Medulla oblongata (tissue), 1 donor: ENCODE data around the gene SGTA.
"Not testable (repeated sequence)": the region's sequence is repeated elsewhere in the genome, so short reads cannot be mapped to it uniquely, and the experiment has no call there.

ENCODE experiments used
- DNase-seq: peaks from one replicate; pipeline ENCODE4 v3.0.0-alpha.2; 2015; ENCODE audit errors: extremely low spot score

SGTA gene

GRCh38 chr19:2713170-2713569, 69.9 kb downstream of the SGTA start:
- DNase-seq, result not testable (repeated sequence)

DNA sequence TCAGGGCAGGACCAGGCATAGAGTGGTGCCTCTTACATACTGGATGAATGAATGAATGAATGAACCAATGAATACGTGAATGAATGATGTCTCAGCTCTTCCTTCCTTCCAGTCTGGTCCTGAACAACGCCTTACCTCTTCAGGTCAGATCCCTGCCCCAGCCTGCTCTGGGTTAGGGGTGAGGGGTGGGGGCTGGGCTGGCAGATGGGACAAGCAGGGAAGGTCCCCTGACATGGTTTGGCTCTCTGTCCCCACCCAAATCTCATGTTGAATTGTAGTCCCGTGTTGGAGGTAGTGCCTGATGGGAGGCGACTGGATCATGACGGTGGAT, 71.2 kb downstream of the SGTA start:
- no peak for DNase-seq

- DNase-seq, result no peak
Observed at GRCh38 chr19:2711172-2711874, 71.8 kb downstream of the SGTA start.

GRCh38 chr19:2706251-2706650, 76.8 kb downstream of the SGTA start:
- no peak for DNase-seq
